K562 (cell line): Measurements from ENCODE around the gene RNASEH2A. TPM values are rescaled to one million over a fixed set of nuclear protein-coding genes. Genes with fewer than 3 reads are reported as not detected.

ENCODE experiments used
- ADNP ChIP-seq: fragments of 200-800 bp; sonication (Bioruptor generic); IDR thresholded peaks from 2 replicates; pipeline ENCODE4 v1.6.1; 2016; ENCODE audit warnings: missing genetic modification characterization, missing compliant biosample characterization
- ARID1B ChIP-seq: fragments of 450-650 bp; IDR thresholded peaks from 2 replicates; pipeline ENCODE4 v1.6.1; 2016; ENCODE audit warnings: antibody characterized with exemption, mild to moderate bottlenecking, inconsistent platforms
- CEBPG ChIP-seq, 3 experiments: fragments of 200-800 bp in 1 of 3; sonication (Bioruptor generic) in 1 of 3; sonication (generic) in 1 of 3; formaldehyde crosslinking in 1 of 3; IDR thresholded peaks in 2 of 3; conservative IDR thresholded peaks in 1 of 3; 2 replicates each; pipeline versions ENCODE4 v1.6.1 to v1.8.0; 2016 to 2022; ENCODE audit warnings: missing compliant biosample characterization in 2 of 3, missing genetic modification characterization in 2 of 3, mild to moderate bottlenecking in 1 of 3, missing genetic modification reagents in 1 of 3
- EGR1 ChIP-seq: fragments of 450-650 bp; conservative IDR thresholded peaks from 2 replicates; pipeline ENCODE4 v1.6.1; 2017; ENCODE audit warnings: mild to moderate bottlenecking
- EWSR1 ChIP-seq: fragments of 450-650 bp; IDR thresholded peaks from 2 replicates; pipeline ENCODE4 v1.6.1; 2018; ENCODE audit warnings: borderline replicate concordance, mild to moderate bottlenecking, low read depth, moderate library complexity; ENCODE audit not compliant: partially characterized antibody
- GMEB1 ChIP-seq: fragments of 250-450 bp; sonication (Bioruptor Pico); IDR thresholded peaks from 2 replicates; pipeline ENCODE4 v1.4.0; 2020; ENCODE audit warnings: mild to moderate bottlenecking
- HNRNPUL1 ChIP-seq: fragments of 200-400 bp; formaldehyde crosslinking; IDR thresholded peaks from 2 replicates; pipeline ENCODE4 v1.6.1; 2017; ENCODE audit warnings: low read length
- NR1H2 ChIP-seq: sonication (generic); formaldehyde crosslinking; IDR thresholded peaks from 2 replicates; pipeline ENCODE4 v1.4.0; 2020; ENCODE audit warnings: mild to moderate bottlenecking, missing genetic modification reagents
- STAT6 ChIP-seq: sonication (generic); formaldehyde crosslinking; IDR thresholded peaks from 2 replicates; pipeline ENCODE4 v1.8.1; 2023; ENCODE audit warnings: mild to moderate bottlenecking, missing genetic modification reagents
- U2AF1 ChIP-seq: fragments of 200-400 bp; formaldehyde crosslinking; optimal IDR thresholded peaks from 2 replicates; pipeline ENCODE3; 2017; ENCODE audit warnings: mild to moderate bottlenecking, low read depth, low read length, moderate library complexity
- XRCC3 ChIP-seq: fragments of 450-650 bp; IDR thresholded peaks from 2 replicates; pipeline ENCODE4 v1.6.1; 2017; ENCODE audit warnings: mild to moderate bottlenecking, moderate library complexity
- ZNF318 ChIP-seq, 2 experiments: fragments of 450-650 bp; IDR thresholded peaks; 2 replicates each; pipeline ENCODE4 v1.6.1; 2016; ENCODE audit warnings: mild to moderate bottlenecking in 2 of 2, borderline replicate concordance in 1 of 2, low read depth in 1 of 2, moderate library complexity in 1 of 2
- ZNF589 ChIP-seq: fragments of 200-800 bp; sonication (Bioruptor generic); IDR thresholded peaks from 2 replicates; pipeline ENCODE4 v1.6.1; 2016; ENCODE audit warnings: low read depth, missing genetic modification characterization, missing compliant biosample characterization
- polyA plus RNA-seq, 8 experiments: library from polyadenylated mRNA; depleted of rRNA in 4 of 8; stranded (reverse) in 5 of 8; unstranded in 3 of 8; fragments of >200 nt; fragmentation: Nextera tagmentation in 2 of 8; fragmentation: Illumina TruSeq in 1 of 8; extraction: Ambion mirVana in 2 of 8; extraction: Trizol in 1 of 8; gene quantifications; 2 replicates each; pipeline versions ENCODE4 v1.2.1 to v1.2.3, GENCODE V29; 2011 to 2014; ENCODE audit warnings: inconsistent platforms in 1 of 8, missing spikeins in 1 of 8
- total RNA-seq, 7 experiments: library from RNA; depleted of rRNA in 6 of 7; stranded (reverse); fragments of >200 nt in 6 of 7; fragmentation: Illumina TruSeq in 2 of 7; extraction: Trizol in 2 of 7; gene quantifications; 2 replicates each; pipeline versions ENCODE4 v1.2.1 to v1.2.3, GENCODE V29; 2011 to 2021; ENCODE audit warnings: low replicate concordance in 1 of 7

The RNASEH2A gene
- total and polyA plus RNA-seq, 9 of the 15 experiments (the other 6 are each of a cell fraction or from before 2014, with no cell fraction given): 22.3 to 78.0 (median 61.7) TPM

GRCh38 chr19:12801466-12802266 lies 4.7 kb upstream of the RNASEH2A start, which contains the start of the genes PRDX2 and THSD8 (continued):
- no peak for TF ChIP-seq XRCC3
- TF ChIP-seq HNRNPUL1: no peak
- TF ChIP-seq ARID1B: peak; percentile 7; the same call in 1 of the 2 replicates
- TF ChIP-seq ZNF589 (CRISPR knock-in tag): no peak
- 0 out of 2 replicates have a peak, but pooled peaks have one; percentile 31 for TF ChIP-seq NR1H2 (CRISPR knock-in tag)
- TF ChIP-seq EWSR1: no peak
- TF ChIP-seq U2AF1: peak; percentile 98
- TF ChIP-seq CEBPG (CRISPR knock-in tag; IDR thresholded peaks at IDR 0.05): no peak; the same call in none of the 2 replicates
- no peak for TF ChIP-seq CEBPG (tag; conservative IDR thresholded peaks at IDR 0.05 in 1 of 2, IDR thresholded peaks at IDR 0.05 in 1 of 2)
- no peak for TF ChIP-seq ADNP (tag)
- peak; percentile 68 for TF ChIP-seq EGR1
- TF ChIP-seq STAT6 (CRISPR knock-in tag): no peak; the same call in 1 of the 2 replicates
- peak; percentile 79 for TF ChIP-seq GMEB1
- TF ChIP-seq ZNF318 (IDR thresholded peaks at IDR 0.05; ENCODE audit: borderline replicate concordance in 1 of 2, low read depth in 1 of 2): no peak
